Stimulated activated memory B cell treated with anti-CD40 and anti-IgM and Interleukin-4, amounts not matched to agents 10 μg/mL and 1 μg/mL and 100 μg/mL, for 72 hours (primary cell): ENCODE results near the gene HRCT1.

Source experiments
- ATAC-seq: fragments of 150-1000 bp; cut with Tn5 transposase; 2 replicates; pipeline ENCODE4 v1.10.0; 2021
- H3K27ac Mint-ChIP-seq: one replicate; pipeline ENCODE4 v1.8.0; 2022; ENCODE audit warnings: mild to moderate bottlenecking, mixed read lengths
- H3K27me3 Mint-ChIP-seq: one replicate; pipeline ENCODE4 v1.8.0; 2022; ENCODE audit warnings: mixed read lengths
- H3K36me3 Mint-ChIP-seq: one replicate; pipeline ENCODE4 v1.8.0; 2022; ENCODE audit warnings: mixed read lengths
- H3K4me1 Mint-ChIP-seq: one replicate; pipeline ENCODE4 v1.8.0; 2022; ENCODE audit warnings: mixed read lengths
- H3K4me3 Mint-ChIP-seq: one replicate; pipeline ENCODE4 v1.8.0; 2022; ENCODE audit warnings: mild to moderate bottlenecking, moderate library complexity, mixed read lengths
- H3K9me3 Mint-ChIP-seq: one replicate; pipeline ENCODE4 v1.8.0; 2022; ENCODE audit warnings: mixed read lengths

The HRCT1 gene

DNA sequence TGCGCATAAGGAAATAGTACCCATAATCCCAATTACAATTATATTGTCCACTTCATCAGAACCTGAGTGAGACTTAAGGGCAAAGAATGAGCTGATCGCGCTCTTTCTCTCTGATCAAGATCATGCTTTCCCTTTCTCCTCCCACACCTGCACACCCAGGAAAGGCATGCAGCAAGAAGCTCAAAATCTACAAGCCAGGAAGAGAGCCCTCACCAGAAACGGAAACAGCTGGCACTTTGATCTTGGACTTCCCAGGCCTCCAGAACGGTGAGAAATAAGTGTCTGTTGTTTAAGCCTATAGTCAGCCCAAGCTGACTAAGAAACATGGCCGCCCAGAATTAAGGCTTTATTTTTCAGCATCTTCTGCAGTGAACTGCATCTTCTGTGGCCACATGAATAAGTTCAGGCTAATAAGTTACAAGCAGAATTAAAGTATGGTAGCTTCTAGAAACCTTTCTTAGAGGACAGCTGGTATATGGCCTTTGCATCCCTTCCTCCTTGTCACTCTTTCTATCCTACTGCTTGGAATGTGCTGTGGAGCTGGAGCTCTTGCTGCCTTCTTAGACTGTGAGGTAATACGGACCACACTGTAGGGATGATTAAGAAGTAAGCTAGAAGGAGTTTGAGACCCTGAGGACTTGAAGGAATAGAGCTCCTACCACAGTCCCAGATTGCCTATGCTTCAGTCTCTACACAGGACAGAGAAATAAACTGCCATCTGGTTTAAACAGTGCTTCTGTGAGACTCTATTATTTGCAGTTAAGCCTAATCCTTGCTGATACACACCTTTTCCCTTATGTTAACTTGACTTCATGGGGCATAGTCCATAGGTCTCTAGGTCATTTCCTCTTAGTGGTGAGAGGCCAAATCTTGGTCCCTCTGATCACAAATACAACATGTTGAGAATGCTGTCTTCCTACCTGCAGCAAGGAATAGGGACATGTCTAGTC, 34.7 kb downstream of the HRCT1 start:
- H3K9me3 Mint-ChIP-seq, result peaks cover 3% of the 10 kb centered on the region
- no peak overlapping the region for H3K27ac Mint-ChIP-seq
- no peak overlapping the region for H3K4me3 Mint-ChIP-seq
- H3K36me3 Mint-ChIP-seq, result no peaks in the 10 kb centered on the region
- H3K27me3 Mint-ChIP-seq, result peaks cover 30% of the 10 kb centered on the region
- peaks cover 12% of the 10 kb centered on the region for H3K4me1 Mint-ChIP-seq
- ATAC-seq, result no peak

GRCh38 chr9:35942286-35942685, 36.3 kb downstream of the HRCT1 start:
- no peak for ATAC-seq
- no peak overlapping the region for H3K27ac Mint-ChIP-seq
- H3K36me3 Mint-ChIP-seq, result no peaks in the 10 kb centered on the region
- peaks cover 9% of the 10 kb centered on the region for H3K4me1 Mint-ChIP-seq
- no peak overlapping the region for H3K4me3 Mint-ChIP-seq
- no peaks in the 10 kb centered on the region for H3K9me3 Mint-ChIP-seq
- H3K27me3 Mint-ChIP-seq, result peaks cover 33% of the 10 kb centered on the region

GRCh38 chr9:35944173-35944572, 38.2 kb downstream of the HRCT1 start:
- no peak overlapping the region for H3K27ac Mint-ChIP-seq
- peaks cover 41% of the 10 kb centered on the region for H3K27me3 Mint-ChIP-seq
- H3K36me3 Mint-ChIP-seq, result no peaks in the 10 kb centered on the region
- no peaks in the 10 kb centered on the region for H3K9me3 Mint-ChIP-seq
- peaks cover 6% of the 10 kb centered on the region for H3K4me1 Mint-ChIP-seq
- no peak for ATAC-seq
- H3K4me3 Mint-ChIP-seq, result no peak overlapping the region

DNA sequence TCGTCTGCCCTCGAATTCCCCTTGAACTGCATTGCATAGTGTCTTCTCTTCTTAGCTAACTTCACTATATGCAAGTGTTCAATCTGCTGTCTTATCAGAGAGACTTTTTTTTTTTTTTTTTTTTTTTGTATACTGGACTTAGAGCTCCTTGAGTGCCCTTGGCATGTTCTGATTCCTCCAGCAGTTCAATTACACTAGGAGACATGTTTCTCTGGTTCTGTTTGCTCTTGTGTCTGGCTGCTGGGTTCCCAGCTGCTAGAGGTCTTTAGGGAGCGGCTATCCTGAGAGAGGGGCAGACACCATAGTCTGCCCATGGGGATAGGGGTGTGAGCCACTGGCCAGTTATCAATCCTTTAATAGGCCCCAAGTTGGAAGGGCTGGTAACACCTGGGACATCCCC, 38.8 kb downstream of the HRCT1 start:
- H3K27ac Mint-ChIP-seq, result no peak overlapping the region
- H3K27me3 Mint-ChIP-seq, result peaks cover 48% of the 10 kb centered on the region
- H3K4me1 Mint-ChIP-seq, result peaks cover 6% of the 10 kb centered on the region
- no peaks in the 10 kb centered on the region for H3K36me3 Mint-ChIP-seq
- H3K9me3 Mint-ChIP-seq, result no peaks in the 10 kb centered on the region
- no peak overlapping the region for H3K4me3 Mint-ChIP-seq
- ATAC-seq, result no peak

DNA sequence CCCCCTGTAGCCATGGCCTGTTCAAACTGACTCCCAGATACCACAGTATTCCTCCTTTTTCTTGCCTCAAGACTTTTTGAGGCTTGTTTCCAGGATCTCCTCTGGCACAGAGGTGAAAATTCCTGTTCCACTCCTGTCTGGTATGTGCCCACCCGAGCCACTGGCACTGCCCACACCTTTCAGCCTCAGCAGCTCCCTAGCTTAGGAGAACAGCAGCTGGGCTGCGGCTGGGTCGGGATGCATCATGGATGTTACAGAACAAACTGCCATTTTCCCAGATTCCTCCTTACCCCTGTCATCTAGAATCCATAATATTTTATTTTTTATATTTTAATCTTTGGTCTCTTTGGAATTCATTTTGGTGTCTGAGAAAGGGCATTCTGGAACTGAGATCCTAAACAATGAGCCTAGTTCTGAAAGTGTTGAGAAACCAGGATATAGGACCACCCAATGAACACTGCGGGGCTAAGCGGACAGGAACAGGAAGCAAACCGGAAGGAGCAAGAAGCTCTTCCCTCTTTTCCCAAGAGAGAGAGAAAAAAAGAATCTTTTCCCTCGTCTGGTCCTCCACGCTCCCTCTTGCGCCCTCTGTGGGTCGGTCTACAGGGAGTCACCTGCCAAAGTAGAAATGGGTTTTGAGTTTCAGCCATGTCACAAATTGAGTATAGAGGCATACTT, 39.5 kb downstream of the HRCT1 start:
- no peak overlapping the region for H3K27ac Mint-ChIP-seq
- H3K27me3 Mint-ChIP-seq, result peaks cover 52% of the 10 kb centered on the region
- no peak for ATAC-seq
- H3K4me3 Mint-ChIP-seq, result no peak overlapping the region
- no peaks in the 10 kb centered on the region for H3K9me3 Mint-ChIP-seq
- no peaks in the 10 kb centered on the region for H3K36me3 Mint-ChIP-seq
- peaks cover 6% of the 10 kb centered on the region for H3K4me1 Mint-ChIP-seq

GRCh38 chr9:35948451-35948850, 42.4 kb downstream of the HRCT1 start:
- Mint-ChIP-seq H3K27ac (no peak overlapping the region), H3K9me3 (no peaks in the 10 kb centered on the region), H3K4me1 (peaks cover 6% of the 10 kb centered on the region), H3K36me3 (no peaks in the 10 kb centered on the region), H3K4me3 (no peak overlapping the region), H3K27me3 (peaks cover 64% of the 10 kb centered on the region)
- no peak for ATAC-seq

- Mint-ChIP-seq H3K36me3 (no peaks in the 10 kb centered on the region), H3K27me3 (peaks cover 60% of the 10 kb centered on the region), H3K27ac (no peak overlapping the region), H3K9me3 (no peaks in the 10 kb centered on the region), H3K4me3 (no peak overlapping the region), H3K4me1 (peaks cover 6% of the 10 kb centered on the region)
- no peak for ATAC-seq
Measured at GRCh38 chr9:35948901-35949318, 42.9 kb downstream of the HRCT1 start.

DNA sequence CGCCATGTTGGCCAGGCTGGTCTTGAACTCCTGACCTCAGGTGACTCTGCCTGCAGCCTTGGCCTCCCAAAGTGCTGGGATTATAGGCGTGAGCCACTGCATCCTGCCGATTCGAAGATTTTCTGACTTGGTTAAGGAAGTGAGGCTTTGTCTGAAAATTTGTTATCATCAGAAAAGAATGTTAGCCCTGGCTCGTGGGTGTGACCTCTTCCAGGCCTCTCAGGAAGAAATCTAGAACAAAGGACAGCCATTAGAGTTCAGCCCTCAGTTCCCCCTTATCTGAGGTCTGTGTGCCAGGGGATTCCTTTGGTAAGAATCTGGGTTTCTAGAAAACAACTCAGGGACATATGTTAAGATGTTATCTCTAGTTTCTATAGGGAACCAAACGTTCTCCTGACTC, 45.7 kb downstream of the HRCT1 start:
- Mint-ChIP-seq H3K27me3 (peaks cover 51% of the 10 kb centered on the region), H3K9me3 (no peaks in the 10 kb centered on the region), H3K27ac (no peak overlapping the region), H3K36me3 (no peaks in the 10 kb centered on the region), H3K4me3 (no peak overlapping the region), H3K4me1 (no peaks in the 10 kb centered on the region)
- no peak for ATAC-seq

- no peaks in the 10 kb centered on the region for H3K36me3 Mint-ChIP-seq
- ATAC-seq, result no peak
- H3K27me3 Mint-ChIP-seq, result peaks cover 61% of the 10 kb centered on the region
- no peak overlapping the region for H3K27ac Mint-ChIP-seq
- H3K4me1 Mint-ChIP-seq, result no peaks in the 10 kb centered on the region
- no peaks in the 10 kb centered on the region for H3K9me3 Mint-ChIP-seq
- H3K4me3 Mint-ChIP-seq, result no peak overlapping the region
Measured at GRCh38 chr9:35952526-35953191, 46.7 kb downstream of the HRCT1 start.

DNA sequence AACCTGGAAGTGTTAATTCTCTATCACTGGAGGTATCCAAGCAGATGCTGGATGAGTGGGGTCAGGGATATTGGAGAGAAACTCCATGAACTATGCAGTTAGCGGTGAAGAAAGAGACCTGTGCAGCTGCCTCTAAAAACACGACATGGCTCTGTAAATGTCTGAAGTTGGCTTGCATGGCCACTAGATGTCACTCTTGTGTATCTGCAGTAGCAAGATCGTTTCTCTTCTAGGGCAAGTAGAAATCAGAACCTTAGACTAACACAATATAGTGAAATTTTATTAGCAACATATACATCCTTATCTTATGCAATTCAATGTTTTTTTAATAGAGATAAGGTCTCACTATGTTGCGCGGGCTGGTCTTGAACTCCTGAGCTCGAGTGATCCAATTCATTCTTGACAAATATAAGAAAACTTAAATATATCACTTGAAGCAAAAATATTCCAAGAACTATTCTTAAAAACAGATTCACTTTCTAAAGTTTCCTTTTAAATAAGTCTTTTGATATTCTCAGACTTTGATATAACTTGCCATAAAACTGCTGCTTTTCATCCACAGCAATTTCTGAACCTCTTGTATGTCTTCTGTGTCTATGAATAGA, 49.0 kb downstream of the HRCT1 start:
- Mint-ChIP-seq H3K27ac (no peak overlapping the region), H3K4me1 (no peaks in the 10 kb centered on the region), H3K9me3 (no peaks in the 10 kb centered on the region), H3K4me3 (no peak overlapping the region), H3K36me3 (no peaks in the 10 kb centered on the region), H3K27me3 (peaks cover 51% of the 10 kb centered on the region)
- peak; percentile 65 for ATAC-seq

DNA sequence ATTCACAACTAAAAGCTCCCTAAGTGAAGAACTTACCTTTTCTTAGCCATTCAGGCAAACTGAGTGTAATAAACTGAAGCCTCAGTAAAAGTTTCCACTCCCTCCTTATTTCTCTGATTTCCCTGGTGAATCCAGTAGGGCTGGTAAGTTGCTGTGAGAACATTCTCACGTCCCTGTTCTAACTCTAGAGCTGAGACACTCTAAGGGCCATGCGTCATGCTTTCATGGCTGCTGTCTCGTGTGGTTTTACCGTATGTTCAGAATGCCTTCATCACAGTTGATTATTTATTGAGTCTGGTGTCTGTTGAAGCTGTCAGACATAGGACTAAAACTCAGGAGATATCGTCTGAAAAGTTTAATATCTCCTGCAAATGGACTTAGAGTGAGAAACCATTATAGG, 50.6 kb downstream of the HRCT1 start:
- H3K9me3 Mint-ChIP-seq, result no peaks in the 10 kb centered on the region
- no peak overlapping the region for H3K27ac Mint-ChIP-seq
- no peaks in the 10 kb centered on the region for H3K4me1 Mint-ChIP-seq
- H3K4me3 Mint-ChIP-seq, result no peak overlapping the region
- no peak for ATAC-seq
- no peaks in the 10 kb centered on the region for H3K36me3 Mint-ChIP-seq
- peaks cover 54% of the 10 kb centered on the region for H3K27me3 Mint-ChIP-seq
